GM21619 (cell line): ENCODE results near the gene CORO2A.
A peak's percentile ranks its signal among the peaks of the same experiment; 100 is the strongest.
"Not testable (repeated sequence)": the region's sequence is repeated elsewhere in the genome, so short reads cannot be mapped to it uniquely, and the experiment has no call there.

Source experiments
- ATAC-seq: cut with Tn5 transposase; IDR thresholded peaks from one replicate; pipeline ENCODE4 v1.9.1; 2021; ENCODE audit not compliant: unreplicated experiment

CORO2A gene

DNA sequence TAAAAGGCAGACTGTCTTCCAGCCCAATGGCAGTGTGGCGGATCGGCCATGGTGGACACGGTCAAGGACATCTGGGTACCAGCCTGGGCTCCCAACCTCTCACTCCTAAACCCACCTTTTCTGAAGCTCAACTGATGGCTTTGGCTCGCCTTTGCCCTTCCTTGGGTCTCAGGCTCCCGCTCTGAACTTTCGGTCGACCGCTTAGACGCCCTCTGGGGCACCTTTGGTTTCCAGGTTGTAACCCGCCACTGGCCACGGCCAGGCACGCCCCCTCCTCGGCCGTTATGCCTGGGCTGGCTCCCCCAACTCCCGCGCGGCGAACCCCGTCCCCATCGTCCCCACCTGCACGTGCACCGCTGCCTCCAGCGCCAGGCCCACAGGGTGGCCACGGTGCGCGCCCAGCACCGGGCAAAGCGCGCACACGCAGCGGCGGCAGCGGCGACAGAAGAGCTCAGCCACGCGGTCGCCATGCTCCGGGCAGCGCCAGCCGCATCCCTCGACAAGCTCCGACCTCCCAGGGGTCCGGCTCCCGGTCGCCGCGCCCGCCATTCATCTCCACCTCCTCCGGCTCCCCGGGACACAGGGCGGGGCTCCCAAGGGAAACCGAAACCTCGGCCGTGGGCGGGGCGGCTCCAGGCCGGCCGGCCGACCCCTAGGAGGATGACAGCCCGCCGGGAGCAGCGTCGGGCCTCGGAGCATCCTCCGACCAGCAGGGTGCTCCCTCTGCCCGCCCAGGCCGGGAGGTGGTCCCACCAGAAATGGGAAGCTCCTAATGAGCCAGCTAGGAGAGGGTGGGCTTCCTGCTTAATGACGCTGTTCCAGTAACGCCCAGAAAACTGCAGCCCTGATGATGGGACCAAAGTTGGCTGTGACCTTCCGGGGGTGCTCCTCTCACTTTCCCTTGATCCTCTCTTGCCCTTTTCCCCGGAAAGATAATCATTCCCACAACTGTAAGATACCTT is 73.5 kb downstream of the CORO2A start, which contains the start of gene TRIM14:
Gene TRIM14, minus strand, starts transcription at position 583 of the 962 bp plus-strand sequence. Its CDS starts 34 bp downstream, at position 549.
- peak; percentile 55 for ATAC-seq

DNA sequence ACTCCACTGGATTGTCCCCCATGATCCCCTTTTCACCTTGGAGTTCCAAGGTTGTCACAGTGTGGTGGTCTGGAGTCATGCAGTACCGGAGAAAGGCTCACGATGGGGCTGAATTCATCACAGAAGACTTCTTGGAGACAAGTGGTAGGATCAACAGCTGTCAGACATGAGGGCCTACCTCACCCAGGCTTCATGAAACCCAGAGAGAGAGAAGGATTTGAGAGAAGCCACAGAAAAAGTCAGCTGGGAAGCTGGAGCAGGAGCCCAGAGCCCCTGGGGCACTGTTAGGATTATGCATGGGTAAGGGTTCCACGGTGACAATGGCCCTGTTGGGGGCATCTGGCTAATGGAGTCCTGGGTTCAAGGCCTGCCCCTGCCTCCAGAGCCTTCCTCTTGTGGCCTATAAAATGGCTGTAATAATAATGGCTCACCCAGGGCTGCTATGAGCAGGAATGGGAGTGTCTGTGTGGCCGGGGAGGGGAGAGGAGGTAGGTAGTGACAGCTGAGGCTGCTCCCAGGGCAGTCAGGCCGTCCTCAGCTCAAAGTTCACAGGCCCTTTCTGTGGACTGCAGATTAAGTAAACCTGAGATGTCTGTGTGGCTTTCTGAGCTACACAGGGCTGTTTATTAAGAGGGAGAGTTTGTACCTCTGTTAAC is 74.3 kb downstream of the CORO2A start:
- ATAC-seq = peak; percentile 40

DNA sequence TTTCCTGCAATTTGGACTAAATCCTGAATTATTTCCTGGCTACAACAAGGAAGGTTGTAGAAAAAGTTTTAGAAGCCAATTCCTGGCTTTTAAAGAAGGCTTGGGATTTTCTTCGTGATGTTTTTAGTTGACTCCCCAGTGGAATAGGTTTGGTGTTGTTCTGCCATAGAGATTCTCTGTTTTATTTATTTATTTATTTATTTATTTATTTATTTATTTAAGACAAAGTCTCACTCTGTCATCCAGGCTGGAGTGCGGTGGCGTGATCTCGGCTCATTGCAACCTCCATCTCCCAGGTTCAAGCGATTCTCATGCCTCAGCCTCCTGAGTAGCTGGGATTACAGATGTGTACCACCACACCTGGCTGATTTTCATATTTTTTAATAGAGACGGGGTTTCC is 75.3 kb downstream of the CORO2A start:
- not testable (repeated sequence) for ATAC-seq

DNA sequence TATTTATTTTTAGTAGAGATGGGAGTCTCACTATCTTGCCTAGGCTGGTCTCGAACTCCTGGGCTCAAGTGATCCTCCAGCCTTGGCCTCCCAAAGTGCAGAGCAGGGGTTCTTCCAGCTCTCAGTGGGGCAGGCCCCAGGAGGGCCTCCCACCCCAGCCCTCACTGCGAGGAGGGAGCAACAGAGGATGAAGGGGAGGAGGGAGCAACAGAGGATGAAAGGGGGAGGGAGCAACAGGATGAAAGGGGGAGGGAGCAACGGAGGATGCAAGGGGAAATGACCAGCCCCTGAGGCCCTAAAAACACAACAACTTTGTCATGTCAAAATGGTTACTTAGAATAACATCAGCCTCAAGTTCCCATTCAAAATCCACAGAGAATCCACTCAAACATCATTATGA is 83.4 kb downstream of the CORO2A start:
- no peak for ATAC-seq

DNA sequence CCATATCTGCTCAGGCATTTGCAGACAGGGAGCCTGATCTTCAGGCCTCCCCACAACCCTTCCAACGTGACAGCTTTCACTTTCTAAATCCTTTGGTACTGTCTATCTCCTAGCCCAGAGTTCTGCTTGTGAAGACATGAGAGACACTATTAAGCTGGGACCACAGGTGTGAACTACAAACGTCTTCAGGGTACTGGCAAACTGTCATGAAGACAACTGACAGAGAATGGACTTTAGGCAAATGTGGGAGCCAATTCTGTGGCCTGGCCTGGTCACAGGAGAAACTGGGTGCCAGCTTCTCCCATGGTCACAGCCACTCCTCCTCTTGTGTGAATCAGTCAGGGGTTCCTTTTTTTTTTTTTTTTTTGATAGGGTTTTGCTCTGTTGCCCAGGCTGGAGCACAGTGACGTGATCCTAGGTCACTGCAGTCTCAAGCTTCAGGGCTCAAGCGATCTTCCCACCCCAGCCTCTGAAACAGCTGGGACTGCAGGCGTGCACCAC is 83.9 kb downstream of the CORO2A start:
- ATAC-seq = peak; percentile 69

GRCh38 chr9:98107926-98108325 is 84.5 kb downstream of the CORO2A start:
- ATAC-seq = no peak

GRCh38 chr9:98105006-98105405 is 87.4 kb downstream of the CORO2A start:
- no peak for ATAC-seq

DNA sequence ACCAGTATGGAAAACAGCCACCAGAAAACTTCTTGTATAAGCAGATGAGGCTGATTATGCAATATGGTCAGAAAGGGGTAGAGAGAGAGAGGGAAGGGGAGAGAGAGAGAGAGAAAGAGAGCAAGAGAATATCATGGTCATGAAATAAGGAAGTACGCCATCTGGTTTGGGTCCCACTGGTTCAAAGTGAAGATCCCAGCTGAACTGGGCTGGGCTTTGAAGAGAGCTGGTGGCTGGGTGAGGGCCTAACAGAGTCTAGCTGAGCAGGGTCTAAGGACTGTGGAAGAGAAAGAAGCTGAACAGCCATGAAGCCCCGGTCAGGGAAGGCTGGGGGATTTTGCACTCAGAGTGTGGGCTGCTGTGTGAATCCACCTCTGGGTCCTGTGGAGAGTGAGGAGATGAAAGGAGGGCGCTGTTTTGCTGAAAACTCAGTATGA is 88.0 kb downstream of the CORO2A start:
- no peak for ATAC-seq

- ATAC-seq = peak; percentile 99
These were observed 90.6 kb downstream of the CORO2A start for GRCh38 chr9:98101868-98102273.

GRCh38 chr9:98101416-98101815 is 91.0 kb downstream of the CORO2A start:
- no peak for ATAC-seq

GRCh38 chr9:98100456-98100855 is 92.0 kb downstream of the CORO2A start:
- no peak for ATAC-seq

GRCh38 chr9:98099898-98100297 is 92.5 kb downstream of the CORO2A start:
- no peak for ATAC-seq

DNA sequence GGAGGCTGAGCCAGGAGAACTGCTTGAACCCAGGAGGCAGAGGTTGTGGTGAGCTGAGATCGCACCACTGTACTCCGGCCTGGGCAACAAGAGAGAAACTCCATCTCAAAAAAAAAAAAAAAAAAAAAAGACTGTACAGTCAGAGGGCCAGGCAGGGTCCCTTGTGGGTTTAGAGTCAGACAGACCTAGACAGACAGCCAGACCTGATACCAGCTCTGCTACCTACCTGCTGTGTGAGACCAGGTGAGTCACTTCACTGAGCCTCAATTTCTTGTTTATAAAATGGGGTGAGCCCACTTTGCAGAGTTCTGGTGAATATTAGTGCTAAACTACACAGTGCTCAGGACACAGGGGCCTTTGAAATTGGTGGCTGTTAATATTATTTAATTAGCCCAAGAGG is 93.1 kb downstream of the CORO2A start:
- ATAC-seq = no peak

DNA sequence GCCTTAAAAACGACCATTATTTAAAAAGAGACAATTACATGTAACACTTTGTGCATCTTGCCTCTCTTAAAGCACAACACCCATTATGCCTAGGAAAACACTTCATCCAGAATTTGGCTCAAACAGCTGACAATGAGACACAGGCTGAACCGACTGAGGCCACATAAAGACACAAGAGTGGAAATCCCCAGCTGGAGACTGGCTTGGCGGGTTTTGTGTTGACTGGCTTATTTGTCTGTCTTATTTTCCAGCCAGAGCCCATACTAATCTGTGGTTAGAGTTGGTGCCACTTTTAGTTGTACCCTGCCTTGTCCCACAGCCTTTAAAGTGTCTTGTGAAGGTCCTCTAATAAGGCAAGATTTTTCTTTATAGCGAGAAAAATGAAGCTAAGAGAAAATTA is 94.6 kb downstream of the CORO2A start:
- ATAC-seq = no peak

GRCh38 chr9:98096091-98096490 is 96.3 kb downstream of the CORO2A start:
- no peak for ATAC-seq

DNA sequence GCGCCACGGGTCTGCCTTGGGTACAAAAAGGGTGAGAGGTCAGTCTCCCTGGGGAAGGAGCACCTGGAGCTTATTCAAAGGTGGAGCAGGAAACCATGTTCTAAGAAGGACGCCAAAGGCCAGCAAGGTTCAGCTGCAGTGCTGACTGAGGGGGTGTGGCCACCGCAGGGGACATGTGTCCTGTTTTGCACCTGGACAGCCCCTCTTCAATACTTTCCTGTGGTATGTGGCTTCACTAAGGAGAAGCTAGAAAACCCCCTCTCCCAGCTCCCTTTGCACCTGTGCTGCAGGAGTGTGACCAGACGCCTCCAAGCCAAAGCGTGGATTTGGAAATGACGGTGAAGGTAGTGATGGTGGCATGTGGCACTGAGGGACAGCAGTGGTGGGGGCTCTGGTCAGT is 97.0 kb downstream of the CORO2A start:
- ATAC-seq = no peak

DNA sequence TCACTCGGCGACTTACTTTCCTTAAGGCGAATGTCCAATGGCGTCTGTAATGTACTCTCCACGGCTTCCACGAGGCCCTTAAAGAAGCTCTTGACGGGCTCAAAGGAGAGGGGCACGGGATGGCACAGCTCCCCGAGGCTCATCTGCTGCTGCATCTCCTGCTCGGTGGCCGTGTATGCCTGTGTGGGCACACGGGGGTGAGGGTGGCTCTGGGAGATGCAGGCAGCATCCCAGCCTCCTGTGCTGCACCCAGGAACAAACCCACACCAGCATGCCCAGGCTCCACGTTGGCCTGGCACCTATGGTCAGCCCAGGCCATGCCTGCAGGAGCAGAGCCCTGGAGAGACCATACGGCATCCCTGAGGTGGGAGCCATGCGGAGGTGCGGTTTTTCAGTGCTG is 97.6 kb downstream of the CORO2A start:
- ATAC-seq = no peak

- no peak for ATAC-seq
These were observed 98.1 kb downstream of the CORO2A start for GRCh38 chr9:98094316-98094715.

DNA sequence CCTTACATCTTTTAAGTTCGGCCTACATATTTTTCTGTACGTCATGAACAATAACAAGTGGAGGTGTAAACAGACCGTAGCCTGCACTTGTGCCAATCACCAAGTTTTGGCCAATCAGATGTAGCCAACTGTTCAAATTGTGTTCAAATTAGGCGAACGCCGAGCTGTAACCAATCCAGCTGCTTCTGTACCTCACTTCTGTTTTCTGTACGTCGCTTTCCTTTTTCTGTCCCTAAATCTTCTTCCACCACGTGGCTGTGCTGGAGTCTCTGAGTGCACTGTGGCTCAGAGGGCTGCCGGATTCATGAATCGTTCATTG is 99.9 kb downstream of the CORO2A start:
- no peak for ATAC-seq

- no peak for ATAC-seq
These were observed 100.5 kb downstream of the CORO2A start for GRCh38 chr9:98091735-98092612.

GRCh38 chr9:98090674-98091073 is 101.8 kb downstream of the CORO2A start:
- not testable (repeated sequence) for ATAC-seq
